HCT116 (cell line): Measurements from ENCODE around the gene PDE4C. TPM values are rescaled to one million over a fixed set of nuclear protein-coding genes. Genes with fewer than 3 reads are reported as not detected.

ENCODE experiments used
- ATAC-seq: fragments of 200-7000 bp; cut with Tn5 transposase; 2 replicates; pipeline ENCODE4 v1.9.1; 2020; ENCODE audit warnings: mild to moderate bottlenecking, moderate library complexity
- BruUV-seq: library from RNA; stranded (reverse); fragments of 400-500 nt; replicated peaks from 2 replicates; lab custom pipeline; 2021; lab: Mats Ljungman, UMichigan
- CTCF ChIA-PET: fragments of 300-600 bp; sonication (Branson Sonifier 250); formaldehyde crosslinking; loops from one replicate; lab custom pipeline; 2021; ENCODE audit warnings: antibody characterized with exemption; lab: Charles Lee
- POLR2A ChIA-PET: fragments of 300-600, 350-600 bp; sonication (Branson Sonifier 250); formaldehyde crosslinking; loops from one replicate; lab custom pipeline; 2021; ENCODE audit warnings: antibody characterized with exemption; lab: Charles Lee
- RAD21 ChIA-PET, 2 experiments: fragments of 300-600 bp; sonication (Branson Sonifier 250); formaldehyde crosslinking; loops; one replicate each; lab custom pipeline; 2023; ENCODE audit warnings: low total read pairs in 2 of 2; ENCODE audit not compliant: uncharacterized antibody in 2 of 2, unreplicated experiment in 2 of 2, low non-redundant PET in 1 of 2; lab: Charles Lee
- DNase-seq: peaks from one replicate; pipeline ENCODE4 v3.0.0-alpha.2; 2010; ENCODE audit warnings: low read depth, low spot score
- H2AFZ ChIP-seq: fragments of 200-600 bp; shearing (Covaris generic), sonication (generic); 2 replicates; pipeline ENCODE4 v1.6.1; 2017; ENCODE audit warnings: low read depth, mixed run types, mixed read lengths, antibody characterized with exemption, low read length; ENCODE audit not compliant: poor library complexity, severe bottlenecking
- H3K27ac ChIP-seq: 2 replicates; pipeline ENCODE4 v1.5.1; 2012; ENCODE audit warnings: low read depth, low read length
- H3K27me3 ChIP-seq: fragments of 200-600 bp; sonication (generic); 2 replicates; pipeline ENCODE4 v1.6.1; 2016; ENCODE audit warnings: mixed run types, low read length, mixed read lengths; ENCODE audit not compliant: insufficient read depth
- H3K36me3 ChIP-seq, 2 experiments: fragments of 200-500 bp in 1 of 2; fragments of 200-600 bp in 1 of 2; sonication (Bioruptor generic) in 1 of 2; sonication (generic) in 1 of 2; 2 replicates each; pipeline versions ENCODE4 v1.5.1 to v1.6.1; 2014 to 2016; ENCODE audit warnings: low read length in 2 of 2, inconsistent platforms in 1 of 2, mixed read lengths in 1 of 2, mixed run types in 1 of 2; ENCODE audit not compliant: insufficient read depth in 2 of 2, control insufficient read depth in 1 of 2
- H3K4me1 ChIP-seq, 2 experiments: fragments of 200-600 bp in 1 of 2; sonication (generic) in 1 of 2; 2 replicates each; pipeline versions ENCODE4 v1.5.1 to v1.6.1; 2012 to 2017; ENCODE audit warnings: low read length in 2 of 2, inconsistent platforms in 1 of 2, mild to moderate bottlenecking in 1 of 2, mixed read lengths in 1 of 2, mixed run types in 1 of 2, moderate library complexity in 1 of 2; ENCODE audit not compliant: insufficient read depth in 2 of 2, control insufficient read depth in 1 of 2
- H3K4me2 ChIP-seq: fragments of 200-600 bp; sonication (generic); 2 replicates; pipeline ENCODE4 v1.6.1; 2017; ENCODE audit warnings: mixed run types, low read length, mixed read lengths
- H3K4me3 ChIP-seq, 2 experiments: fragments of 200-600 bp in 1 of 2; sonication (generic) in 1 of 2; replicated peaks in 1 of 2; 2 replicates each; pipeline ENCODE4 v1.5.1; 2011 to 2016; ENCODE audit warnings: low read length in 2 of 2, control low read depth in 1 of 2, low read depth in 1 of 2, mild to moderate bottlenecking in 1 of 2, mixed read lengths in 1 of 2, mixed run types in 1 of 2
- H3K79me2 ChIP-seq: fragments of 200-600 bp; sonication (generic); 2 replicates; pipeline ENCODE4 v1.6.1; 2017; ENCODE audit warnings: mild to moderate bottlenecking, mixed run types, low read length, moderate library complexity, mixed read lengths; ENCODE audit not compliant: insufficient read depth
- H3K9ac ChIP-seq: fragments of 200-600 bp; sonication (generic); 2 replicates; pipeline ENCODE4 v1.6.1; 2016; ENCODE audit warnings: low read length, mixed read lengths
- H3K9me2 ChIP-seq: fragments of 200-600 bp; sonication (generic), shearing (Covaris generic); 2 replicates; pipeline ENCODE4 v1.6.1; 2017; ENCODE audit warnings: mixed run types, mild to moderate bottlenecking, moderate library complexity; ENCODE audit not compliant: insufficient read depth
- H3K9me3 ChIP-seq, 2 experiments: fragments of 200-500 bp in 1 of 2; fragments of 200-600 bp in 1 of 2; sonication (Bioruptor generic) in 1 of 2; sonication (generic) in 1 of 2; 2 replicates each; pipeline ENCODE4 v1.6.1; 2014 to 2017; ENCODE audit warnings: low read length in 2 of 2, mixed read lengths in 2 of 2, inconsistent platforms in 1 of 2, low read depth in 1 of 2, mild to moderate bottlenecking in 1 of 2, mixed run types in 1 of 2, moderate library complexity in 1 of 2; ENCODE audit not compliant: control insufficient read depth in 1 of 2, insufficient read depth in 1 of 2
- H4K20me1 ChIP-seq: fragments of 200-600 bp; sonication (generic), shearing (Covaris generic); 2 replicates; pipeline ENCODE4 v1.6.1; 2017; ENCODE audit warnings: mixed run types, mild to moderate bottlenecking, moderate library complexity; ENCODE audit not compliant: insufficient read depth
- CEBPB ChIP-seq: IDR thresholded peaks from 2 replicates; pipeline ENCODE4 v1.6.1; 2012; ENCODE audit warnings: low read depth
- ELF1 ChIP-seq: IDR thresholded peaks from 2 replicates; pipeline ENCODE4 v1.6.1; 2012; ENCODE audit warnings: low read depth, borderline replicate concordance
- RAD21 ChIP-seq: IDR thresholded peaks from 2 replicates; pipeline ENCODE4 v1.6.1; 2012; ENCODE audit warnings: low read depth, mild to moderate bottlenecking
- REST ChIP-seq: IDR thresholded peaks from 2 replicates; pipeline ENCODE4 v1.6.1; 2012; ENCODE audit warnings: low read depth
- YY1 ChIP-seq: IDR thresholded peaks from 2 replicates; pipeline ENCODE4 v1.6.1; 2011; ENCODE audit warnings: low read length, low read depth, moderate library complexity, mild to moderate bottlenecking; ENCODE audit not compliant: insufficient replicate concordance; ENCODE audit errors: extremely low read depth
- ZBTB33 ChIP-seq: IDR thresholded peaks from 2 replicates; pipeline ENCODE4 v1.6.1; 2011; ENCODE audit warnings: mild to moderate bottlenecking, low read length, moderate library complexity; ENCODE audit not compliant: insufficient replicate concordance; ENCODE audit errors: extremely low read depth
- intact Hi-C: fragments of 100-400 bp; cut with micrococcal nuclease; formaldehyde crosslinking; loops from 2 replicates; pipeline ENCODE4 v1.10.0; 2022
- total RNA-seq: library from RNA; stranded (reverse); gene quantifications from one replicate; pipeline ENCODE4 v1.2.1, GENCODE V29; 2021; ENCODE audit not compliant: unreplicated experiment

Gene PDE4C
- total RNA-seq, 1 experiment from 2014 or later: 1.5 TPM

GRCh38 chr19:18206018-18206417 is 20.2 kb downstream of the PDE4C start:
- H3K27me3 ChIP-seq: no peaks in the 10 kb centered on the region
- H3K9ac ChIP-seq: peak overlapping the region; percentile 81; the same call in 1 of the 2 replicates
- CTCF ChIA-PET: interaction anchor here (0.9 to 5.9 kb wide), 3 partner anchors 14 to 123 kb away, joined by 3 to 106 read pairs (median 6); partner anchors contain the start of gene MPV17L2
- peaks cover 13 to 32% of the 10 kb centered on the region in 2 experiments for H3K4me1 ChIP-seq
- RAD21 ChIA-PET: no interaction called here
- intact Hi-C loops: loop anchor here (10.0 kb wide), 1 partner anchor 119 kb away; the partner anchor contains the start of gene LSM4
- no peaks in the 10 kb centered on the region for H4K20me1 ChIP-seq
- no peaks in the 10 kb centered on the region for H3K9me3 ChIP-seq
- BruUV-seq: no TSS peak
- POLR2A ChIA-PET: interaction anchor here (1.3 to 2.8 kb wide), 3 partner anchors 13 to 75 kb away, joined by 5 to 23 read pairs (median 6); partner anchors contain the start of genes JUND and MPV17L2
- H3K9me2 ChIP-seq: no peaks in the 10 kb centered on the region
- H3K27ac ChIP-seq: no peak overlapping the region
- peaks cover 3 to 7% of the 10 kb centered on the region in 2 experiments; a peak in 3 of 4 replicates for H3K36me3 ChIP-seq
- H3K79me2 ChIP-seq: peaks cover 16% of the 10 kb centered on the region; the same call in 1 of the 2 replicates
- no peak for ATAC-seq
- H3K4me2 ChIP-seq: peak overlapping the region; percentile 88; the same call in 1 of the 2 replicates
- no peak overlapping the region for H2AFZ ChIP-seq
- no peak for DNase-seq
- no peak overlapping the region for H3K4me3 ChIP-seq
- TF ChIP-seq RAD21 (no peak), ELF1 (no peak), YY1 (no peak), REST (no peak), ZBTB33 (no peak), CEBPB (no peak)
